ENCODE results near the gene DHX35.
"Not testable (repeated sequence)": the region's sequence is repeated elsewhere in the genome, so short reads cannot be mapped to it uniquely, and the experiment has no call there.

The DHX35 gene

GRCh38 chr20:38960187-38960687, 1.9 kb upstream of the DHX35 start:
- not testable (repeated sequence) for H4K8ac ChIP-seq (ENCODE audit: low read depth, low read length); H3K27me3 ChIP-seq (ENCODE audit: control insufficient read depth in 3 of 3, insufficient read depth in 3 of 3, low read depth in 1 of 3, low read length in 3 of 3); H3K23ac ChIP-seq (ENCODE audit: low read depth, low read length, poor library complexity); H4K91ac ChIP-seq (ENCODE audit: low read depth, low read length, poor library complexity); H2BK15ac ChIP-seq (ENCODE audit: low read length); H3K79me1 ChIP-seq (ENCODE audit: low read depth, low read length); H2BK12ac ChIP-seq (ENCODE audit: low read length); H3K4me3 ChIP-seq (ENCODE audit: low read length in 2 of 2); H2BK120ac ChIP-seq (ENCODE audit: low read depth, low read length); H3K4ac ChIP-seq (ENCODE audit: low read length); H3K27ac ChIP-seq (replicated peaks; ENCODE audit: low read length); H3K14ac ChIP-seq (ENCODE audit: low read length); H3K18ac ChIP-seq (ENCODE audit: low read length); H3K9me3 ChIP-seq (replicated peaks in 1 of 2; ENCODE audit: control insufficient read depth in 2 of 2, insufficient read depth in 1 of 2, low read depth in 1 of 2, low read length in 2 of 2); H2AK5ac ChIP-seq (ENCODE audit: low read depth, low read length); H2AFZ ChIP-seq (ENCODE audit: low read length); H3K4me1 ChIP-seq (ENCODE audit: control insufficient read depth in 2 of 2, insufficient read depth in 1 of 2, low read depth in 1 of 2, low read length in 2 of 2); H3K4me2 ChIP-seq (ENCODE audit: insufficient read depth, low read length, poor library complexity, severe bottlenecking); DNase-seq (ENCODE audit: low spot score); H3K9ac ChIP-seq (ENCODE audit: low read depth, low read length, poor library complexity); H2BK5ac ChIP-seq (ENCODE audit: low read length)
- WGBS, 2 donors (ENCODE audit: extremely low coverage in 2 of 2, insufficient read length in 2 of 2, insufficient replicate concordance in 1 of 2): no CpG with 5 or more reads among the region's 9 CpGs
- H3K36me3 ChIP-seq (replicated peaks in 1 of 2; ENCODE audit: control insufficient read depth in 2 of 2, insufficient read depth in 2 of 2, low read length in 2 of 2): peaks cover 0 to 11% of the 10 kb centered on the region in 2 donors

GRCh38 chr20:38961530-38962043, 557 bp upstream of the DHX35 start:
- Histone ChIP-seq H3K79me1 (ENCODE audit: low read depth, low read length) (peaks cover 3% of the 10 kb centered on the region), H3K27me3 (ENCODE audit: control insufficient read depth in 3 of 3, insufficient read depth in 3 of 3, low read depth in 1 of 3, low read length in 3 of 3) (no peaks in the 10 kb centered on the region), H3K4ac (ENCODE audit: low read length) (no peak overlapping the region), H3K14ac (ENCODE audit: low read length) (no peak overlapping the region), H2BK15ac (ENCODE audit: low read length) (peak overlapping the region; percentile 64), H2BK120ac (ENCODE audit: low read depth, low read length) (no peak overlapping the region), H3K4me2 (ENCODE audit: insufficient read depth, low read length, poor library complexity, severe bottlenecking) (peak overlapping the region; percentile 91), H4K8ac (ENCODE audit: low read depth, low read length) (no peak overlapping the region), H2BK5ac (ENCODE audit: low read length) (peak overlapping the region; percentile 72), H3K18ac (ENCODE audit: low read length) (peak overlapping the region; percentile 96), H3K23ac (ENCODE audit: low read depth, low read length, poor library complexity) (peak overlapping the region; percentile 3), H2AFZ (ENCODE audit: low read length) (peak overlapping the region; percentile 93), H3K36me3 (replicated peaks in 1 of 2; ENCODE audit: control insufficient read depth in 2 of 2, insufficient read depth in 2 of 2, low read length in 2 of 2) (peaks cover 0 to 16% of the 10 kb centered on the region in 2 donors), H2BK12ac (ENCODE audit: low read length) (no peak overlapping the region), H3K9me3 (replicated peaks in 1 of 2; ENCODE audit: control insufficient read depth in 2 of 2, insufficient read depth in 1 of 2, low read depth in 1 of 2, low read length in 2 of 2) (no peaks in the 10 kb centered on the region), H3K9ac (ENCODE audit: low read depth, low read length, poor library complexity) (peak overlapping the region; percentile 95), H3K27ac (replicated peaks; ENCODE audit: low read length) (no peak overlapping the region), H4K91ac (ENCODE audit: low read depth, low read length, poor library complexity) (peak overlapping the region; percentile 79), H2AK5ac (ENCODE audit: low read depth, low read length) (peak overlapping the region; percentile 70), H3K4me1 (ENCODE audit: control insufficient read depth in 2 of 2, insufficient read depth in 1 of 2, low read depth in 1 of 2, low read length in 2 of 2) (peaks cover 3 to 6% of the 10 kb centered on the region in 2 donors), H3K4me3 (ENCODE audit: low read length in 2 of 2) (peak overlapping the region; percentile 76 to 77)
- no peak for DNase-seq (ENCODE audit: low spot score)
- WGBS, 2 donors (ENCODE audit: extremely low coverage in 2 of 2, insufficient read length in 2 of 2, insufficient replicate concordance in 1 of 2): no CpG with 5 or more reads among the region's 16 CpGs

DNA sequence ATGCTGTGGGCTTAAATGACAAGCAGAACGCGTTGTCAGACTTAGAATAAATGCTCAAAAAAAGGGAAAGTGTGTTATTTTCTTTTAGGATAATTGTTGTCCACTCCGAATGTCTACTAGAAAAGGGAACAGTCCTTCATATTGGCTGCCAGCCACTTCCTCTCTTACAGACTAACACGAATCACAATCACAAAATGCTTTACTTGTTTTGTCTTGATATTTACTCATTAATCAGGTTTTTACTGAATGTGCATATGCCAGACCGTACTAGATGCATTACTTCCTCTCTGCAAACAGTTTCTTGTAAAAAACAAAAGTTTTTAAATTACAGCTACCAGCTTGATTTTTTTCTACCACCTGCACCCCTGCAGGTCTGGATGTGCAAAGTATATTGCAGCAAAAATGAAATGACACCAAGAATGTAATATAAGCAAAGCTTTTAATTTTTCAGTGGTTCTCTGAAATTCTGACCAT, 821 bp downstream of the DHX35 start:
- Histone ChIP-seq H2BK15ac (ENCODE audit: low read length) (no peak overlapping the region), H3K4ac (ENCODE audit: low read length) (no peak overlapping the region), H3K27ac (replicated peaks; ENCODE audit: low read length) (peak overlapping the region; percentile 76), H3K4me1 (ENCODE audit: control insufficient read depth in 2 of 2, insufficient read depth in 1 of 2, low read depth in 1 of 2, low read length in 2 of 2) (peaks cover 3 to 6% of the 10 kb centered on the region in 2 donors), H3K79me1 (ENCODE audit: low read depth, low read length) (peaks cover 5% of the 10 kb centered on the region), H3K4me2 (ENCODE audit: insufficient read depth, low read length, poor library complexity, severe bottlenecking) (peak overlapping the region; percentile 66), H2BK120ac (ENCODE audit: low read depth, low read length) (no peak overlapping the region), H3K36me3 (replicated peaks in 1 of 2; ENCODE audit: control insufficient read depth in 2 of 2, insufficient read depth in 2 of 2, low read length in 2 of 2) (peaks cover 0 to 21% of the 10 kb centered on the region in 2 donors), H2BK12ac (ENCODE audit: low read length) (no peak overlapping the region), H3K14ac (ENCODE audit: low read length) (no peak overlapping the region), H3K4me3 (ENCODE audit: low read length in 2 of 2) (peak overlapping the region; percentile 77 to 92), H2AK5ac (ENCODE audit: low read depth, low read length) (no peak overlapping the region), H3K9me3 (replicated peaks in 1 of 2; ENCODE audit: control insufficient read depth in 2 of 2, insufficient read depth in 1 of 2, low read depth in 1 of 2, low read length in 2 of 2) (no peaks in the 10 kb centered on the region), H3K23ac (ENCODE audit: low read depth, low read length, poor library complexity) (no peak overlapping the region), H4K91ac (ENCODE audit: low read depth, low read length, poor library complexity) (no peak overlapping the region), H4K8ac (ENCODE audit: low read depth, low read length) (no peak overlapping the region), H3K9ac (ENCODE audit: low read depth, low read length, poor library complexity) (peak overlapping the region; percentile 89), H2BK5ac (ENCODE audit: low read length) (no peak overlapping the region), H3K18ac (ENCODE audit: low read length) (no peak overlapping the region), H2AFZ (ENCODE audit: low read length) (peak overlapping the region; percentile 93), H3K27me3 (ENCODE audit: control insufficient read depth in 3 of 3, insufficient read depth in 3 of 3, low read depth in 1 of 3, low read length in 3 of 3) (no peaks in the 10 kb centered on the region)
- WGBS, 2 donors (ENCODE audit: extremely low coverage in 2 of 2, insufficient read length in 2 of 2, insufficient replicate concordance in 1 of 2): no CpG with 5 or more reads among the region's 5 CpGs
- no peak for DNase-seq (ENCODE audit: low spot score)

GRCh38 chr20:38963745-38964144, 1.6 kb downstream of the DHX35 start:
- H2AK5ac ChIP-seq (ENCODE audit: low read depth, low read length): no peak overlapping the region
- no peak overlapping the region for H2BK120ac ChIP-seq (ENCODE audit: low read depth, low read length)
- H3K18ac ChIP-seq (ENCODE audit: low read length): no peak overlapping the region
- H3K36me3 ChIP-seq (replicated peaks in 1 of 2; ENCODE audit: control insufficient read depth in 2 of 2, insufficient read depth in 2 of 2, low read length in 2 of 2): peaks cover 2 to 24% of the 10 kb centered on the region in 2 donors
- H3K4ac ChIP-seq (ENCODE audit: low read length): no peak overlapping the region
- H3K27me3 ChIP-seq (ENCODE audit: control insufficient read depth in 3 of 3, insufficient read depth in 3 of 3, low read depth in 1 of 3, low read length in 3 of 3): no peaks in the 10 kb centered on the region
- no peak overlapping the region for H2AFZ ChIP-seq (ENCODE audit: low read length)
- H3K23ac ChIP-seq (ENCODE audit: low read depth, low read length, poor library complexity): no peak overlapping the region
- no peak overlapping the region for H4K8ac ChIP-seq (ENCODE audit: low read depth, low read length)
- H3K9me3 ChIP-seq (replicated peaks in 1 of 2; ENCODE audit: control insufficient read depth in 2 of 2, insufficient read depth in 1 of 2, low read depth in 1 of 2, low read length in 2 of 2): no peaks in the 10 kb centered on the region
- peaks cover 3 to 6% of the 10 kb centered on the region in 2 donors for H3K4me1 ChIP-seq (ENCODE audit: control insufficient read depth in 2 of 2, insufficient read depth in 1 of 2, low read depth in 1 of 2, low read length in 2 of 2)
- no peak overlapping the region for H3K4me3 ChIP-seq (ENCODE audit: low read length in 2 of 2)
- no peak overlapping the region for H4K91ac ChIP-seq (ENCODE audit: low read depth, low read length, poor library complexity)
- H2BK15ac ChIP-seq (ENCODE audit: low read length): no peak overlapping the region
- H2BK12ac ChIP-seq (ENCODE audit: low read length): no peak overlapping the region
- H3K9ac ChIP-seq (ENCODE audit: low read depth, low read length, poor library complexity): no peak overlapping the region
- no peak overlapping the region for H3K4me2 ChIP-seq (ENCODE audit: insufficient read depth, low read length, poor library complexity, severe bottlenecking)
- H3K79me1 ChIP-seq (ENCODE audit: low read depth, low read length): peaks cover 6% of the 10 kb centered on the region
- H3K14ac ChIP-seq (ENCODE audit: low read length): no peak overlapping the region
- H2BK5ac ChIP-seq (ENCODE audit: low read length): no peak overlapping the region
- no peak for DNase-seq (ENCODE audit: low spot score)
- no peak overlapping the region for H3K27ac ChIP-seq (replicated peaks; ENCODE audit: low read length)
